Choroid plexus epithelial cell (primary cell): ENCODE data around the gene HMCN2.

Source experiments
- DNase-seq: peaks from one replicate; pipeline ENCODE4 v3.0.0-alpha.2; 2010; ENCODE audit warnings: low read depth
- H3K4me3 ChIP-seq: 2 replicates; pipeline ENCODE4 v1.5.1; 2011; ENCODE audit warnings: low read depth, mild to moderate bottlenecking, control low read depth, low read length, moderate library complexity
- TF ChIP-seq, protein P1 (sequence below): conservative IDR thresholded peaks from 2 replicates; pipeline ENCODE4 v1.5.1; 2011; ENCODE audit warnings: low read depth, mild to moderate bottlenecking, control low read depth, inconsistent platforms, low read length, moderate library complexity

The HMCN2 gene

DNA sequence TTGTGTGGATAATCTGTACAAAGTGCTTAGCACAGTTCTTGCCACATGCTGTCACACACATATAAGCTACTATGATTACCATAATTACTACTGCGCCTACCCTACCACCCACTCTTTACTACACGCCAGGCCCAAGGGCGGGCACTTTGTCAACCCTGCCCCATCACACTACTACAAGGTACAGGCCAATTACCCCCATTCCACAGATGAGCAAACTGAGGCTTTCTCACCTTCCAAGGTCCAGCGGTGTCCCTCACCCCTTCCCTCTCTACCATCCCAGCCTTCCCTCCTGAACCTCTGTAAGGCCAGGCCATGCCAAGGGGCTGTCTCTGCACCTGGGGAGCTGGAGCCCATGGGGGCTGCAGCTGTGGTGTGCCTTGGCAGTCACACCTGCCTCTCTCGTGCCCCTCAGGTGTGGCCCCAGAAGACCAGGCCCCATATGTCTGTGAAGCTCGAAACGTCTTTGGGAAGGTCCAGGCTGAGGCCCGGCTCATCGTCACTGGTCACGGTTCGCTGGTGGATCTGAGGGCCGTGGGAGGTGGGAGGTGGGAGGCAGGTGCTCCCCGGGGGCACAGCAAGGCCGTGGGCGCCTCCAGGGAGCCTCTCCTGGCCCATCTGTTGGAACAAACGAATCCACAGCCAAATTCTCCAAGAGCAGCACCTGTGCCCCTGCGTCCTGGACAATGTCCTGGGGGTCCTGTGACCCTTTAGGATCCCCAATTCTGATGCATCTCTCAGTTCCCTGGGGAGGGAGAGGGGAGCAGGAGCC, 54.6 kb downstream of the HMCN2 start:
- no peak for DNase-seq
- TF ChIP-seq, protein P1, sequence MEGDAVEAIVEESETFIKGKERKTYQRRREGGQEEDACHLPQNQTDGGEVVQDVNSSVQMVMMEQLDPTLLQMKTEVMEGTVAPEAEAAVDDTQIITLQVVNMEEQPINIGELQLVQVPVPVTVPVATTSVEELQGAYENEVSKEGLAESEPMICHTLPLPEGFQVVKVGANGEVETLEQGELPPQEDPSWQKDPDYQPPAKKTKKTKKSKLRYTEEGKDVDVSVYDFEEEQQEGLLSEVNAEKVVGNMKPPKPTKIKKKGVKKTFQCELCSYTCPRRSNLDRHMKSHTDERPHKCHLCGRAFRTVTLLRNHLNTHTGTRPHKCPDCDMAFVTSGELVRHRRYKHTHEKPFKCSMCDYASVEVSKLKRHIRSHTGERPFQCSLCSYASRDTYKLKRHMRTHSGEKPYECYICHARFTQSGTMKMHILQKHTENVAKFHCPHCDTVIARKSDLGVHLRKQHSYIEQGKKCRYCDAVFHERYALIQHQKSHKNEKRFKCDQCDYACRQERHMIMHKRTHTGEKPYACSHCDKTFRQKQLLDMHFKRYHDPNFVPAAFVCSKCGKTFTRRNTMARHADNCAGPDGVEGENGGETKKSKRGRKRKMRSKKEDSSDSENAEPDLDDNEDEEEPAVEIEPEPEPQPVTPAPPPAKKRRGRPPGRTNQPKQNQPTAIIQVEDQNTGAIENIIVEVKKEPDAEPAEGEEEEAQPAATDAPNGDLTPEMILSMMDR, result no peak

DNA sequence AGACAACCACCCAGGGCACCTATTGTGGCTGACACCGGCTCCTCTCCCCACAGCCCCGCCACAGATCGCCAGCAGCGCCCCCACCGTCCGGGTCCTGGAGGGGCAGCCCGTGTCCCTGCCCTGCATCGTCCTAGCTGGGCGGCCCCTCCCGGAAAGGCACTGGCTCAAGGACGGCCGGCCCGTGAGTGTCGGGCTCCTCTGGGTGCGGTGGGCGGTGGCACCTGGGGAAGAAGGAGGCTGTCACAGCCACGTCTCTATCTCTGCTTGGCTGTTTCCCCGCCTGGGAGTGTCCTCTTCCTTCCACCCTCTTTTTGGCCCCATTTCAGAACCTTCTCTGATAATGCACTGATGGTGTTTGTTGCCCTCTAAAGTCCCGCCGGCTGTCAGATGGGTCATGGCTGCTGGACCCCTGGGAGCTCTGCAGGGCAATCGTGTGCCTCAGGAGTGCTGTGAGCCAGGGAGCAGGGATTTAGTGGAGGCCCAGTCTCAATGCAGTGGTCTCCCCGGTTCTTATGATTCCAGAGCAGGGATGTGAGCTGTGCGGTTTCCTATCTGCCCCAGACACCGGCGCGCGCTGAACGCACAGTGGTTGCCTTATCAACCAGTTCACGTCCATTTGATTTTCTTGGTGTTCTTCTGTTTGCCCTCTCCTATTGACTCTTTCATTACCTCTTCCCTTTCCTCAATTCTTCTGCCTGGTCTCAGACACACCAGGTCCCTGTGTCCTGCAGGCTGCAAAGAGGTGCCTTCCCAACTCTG, 55.3 kb downstream of the HMCN2 start:
- no peak for DNase-seq
- no peak overlapping the region for H3K4me3 ChIP-seq
- TF ChIP-seq, protein P1, result peak; percentile 18

More for the DNA sequence above, 54.6 kb downstream of the HMCN2 start:
- no peak overlapping the region for H3K4me3 ChIP-seq

DNA sequence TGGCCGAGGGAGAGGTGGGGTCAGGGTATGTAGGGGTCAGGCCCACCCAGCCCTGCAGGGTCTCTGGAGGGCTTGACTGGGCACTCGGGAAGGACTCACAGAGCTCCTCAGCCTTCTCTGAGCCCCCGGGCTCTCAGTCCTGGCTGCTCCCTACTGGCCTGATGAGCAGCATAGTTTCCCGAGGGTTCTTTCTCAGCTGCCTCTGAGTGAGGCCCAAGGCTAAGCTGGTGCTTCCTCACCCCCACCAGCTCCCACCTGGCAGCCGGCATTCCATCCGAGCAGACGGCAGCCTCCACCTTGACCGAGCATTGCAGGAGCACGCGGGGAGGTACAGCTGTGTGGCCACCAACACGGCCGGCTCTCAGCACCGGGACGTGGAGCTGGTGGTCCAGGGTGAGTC, 56.0 kb downstream of the HMCN2 start:
- TF ChIP-seq, protein P1, result no peak
- no peak for DNase-seq
- H3K4me3 ChIP-seq, result no peak overlapping the region

DNA sequence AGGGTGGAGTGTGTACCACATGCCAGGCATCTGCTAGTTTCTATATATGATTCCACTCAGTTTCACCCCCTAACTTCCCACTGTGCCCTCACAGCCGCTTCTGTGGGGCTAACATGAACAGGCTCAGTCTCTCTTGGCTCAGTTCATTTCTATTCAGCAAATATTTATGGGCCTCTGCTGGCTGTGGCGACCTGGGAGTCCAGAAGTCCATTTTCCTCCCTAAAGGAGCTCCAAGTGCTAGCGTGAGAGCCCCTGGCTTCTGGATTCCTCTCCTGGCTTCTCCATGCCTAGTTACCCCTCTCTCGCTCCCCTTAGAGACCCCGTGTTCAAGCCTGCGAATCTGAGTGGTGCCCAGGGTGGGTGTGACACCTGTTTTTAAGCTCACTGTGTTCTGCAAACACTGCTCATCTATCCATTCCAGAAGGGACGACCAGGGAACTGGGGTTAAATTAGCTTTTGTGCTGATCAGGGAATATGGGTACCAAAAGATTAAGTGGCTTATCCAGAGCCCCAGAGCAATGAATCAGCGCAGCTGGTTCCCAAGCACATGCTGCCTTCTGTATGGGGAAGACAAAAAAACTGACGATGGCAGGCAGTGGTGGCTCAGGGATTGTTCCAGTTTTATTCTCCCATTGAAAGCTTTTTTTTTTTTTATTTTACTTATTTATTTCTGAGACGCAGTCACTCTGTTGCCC, 57.6 kb downstream of the HMCN2 start:
- no peak overlapping the region for H3K4me3 ChIP-seq
- DNase-seq, result no peak
- TF ChIP-seq, protein P1, result no peak

DNA sequence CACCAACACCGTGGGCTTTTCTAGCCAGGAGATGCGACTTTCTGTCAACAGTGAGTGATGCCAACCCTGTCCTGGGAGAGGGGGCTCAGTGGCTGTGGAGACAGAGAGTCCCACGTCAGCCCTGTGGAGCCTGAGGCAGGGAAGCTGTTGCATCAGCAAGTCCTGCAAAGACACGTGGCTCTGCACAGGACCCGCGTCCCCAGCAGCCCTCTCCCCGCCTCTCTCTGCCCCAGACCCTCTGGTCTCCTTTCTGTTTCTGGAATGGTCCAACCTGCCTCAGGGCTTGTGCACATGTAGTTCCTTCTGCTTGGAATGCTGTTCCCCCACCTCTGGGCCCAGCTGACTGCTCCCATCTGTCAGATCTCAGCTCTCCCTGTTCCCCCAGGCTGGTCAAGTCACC, 60.4 kb downstream of the HMCN2 start:
- TF ChIP-seq, protein P1, result no peak
- no peak for DNase-seq
- no peak overlapping the region for H3K4me3 ChIP-seq

DNA sequence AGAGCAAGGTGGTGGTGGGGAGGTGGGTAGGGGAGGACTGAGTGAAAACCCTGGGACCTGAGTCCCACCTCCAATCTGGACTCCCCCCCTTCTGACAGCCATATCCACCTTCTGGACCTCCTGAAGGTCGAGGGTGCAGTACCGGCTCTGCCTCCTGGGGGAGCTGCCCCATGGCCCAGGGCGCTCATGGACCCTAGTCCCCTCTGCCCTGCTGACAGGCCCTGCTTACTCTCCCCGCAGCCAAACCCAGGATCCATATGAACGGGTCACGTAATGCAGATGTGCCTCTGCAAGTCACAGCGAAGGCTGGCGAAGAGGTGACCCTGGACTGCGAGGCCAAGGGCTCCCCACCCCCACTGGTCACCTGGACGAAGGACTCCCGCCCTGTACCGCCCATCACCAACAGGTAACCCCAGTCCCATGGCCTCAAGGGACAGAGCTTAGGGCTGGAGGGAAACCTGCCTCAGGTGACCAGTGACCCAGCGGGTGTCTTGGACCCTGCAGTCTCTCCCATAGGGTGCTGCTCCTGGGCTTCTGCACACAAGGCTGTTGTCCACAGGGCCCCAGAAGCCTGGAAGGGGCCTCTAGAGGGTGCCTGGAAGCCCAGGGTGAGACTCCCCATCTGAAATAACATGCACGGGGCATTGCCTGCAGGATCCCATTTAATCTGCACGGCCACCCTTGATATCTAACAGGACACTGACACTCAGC, 61.7 kb downstream of the HMCN2 start:
- DNase-seq, result no peak
- TF ChIP-seq, protein P1, result peak; percentile 55
- H3K4me3 ChIP-seq, result no peak overlapping the region
